HG03432 (cell line): ENCODE data around the gene EPHA10.

Experiments
- ATAC-seq: cut with Tn5 transposase; IDR thresholded peaks from one replicate; pipeline ENCODE4 v1.9.1; 2021; ENCODE audit warnings: mild to moderate bottlenecking, moderate library complexity; ENCODE audit not compliant: unreplicated experiment

The EPHA10 gene

GRCh38 chr1:37764888-37765441 is at the start of gene EPHA10:
Gene EPHA10, minus strand, starts transcription at chr1:37765120. Its CDS starts 54 bp downstream, at chr1:37765066.
- ATAC-seq: no peak

DNA sequence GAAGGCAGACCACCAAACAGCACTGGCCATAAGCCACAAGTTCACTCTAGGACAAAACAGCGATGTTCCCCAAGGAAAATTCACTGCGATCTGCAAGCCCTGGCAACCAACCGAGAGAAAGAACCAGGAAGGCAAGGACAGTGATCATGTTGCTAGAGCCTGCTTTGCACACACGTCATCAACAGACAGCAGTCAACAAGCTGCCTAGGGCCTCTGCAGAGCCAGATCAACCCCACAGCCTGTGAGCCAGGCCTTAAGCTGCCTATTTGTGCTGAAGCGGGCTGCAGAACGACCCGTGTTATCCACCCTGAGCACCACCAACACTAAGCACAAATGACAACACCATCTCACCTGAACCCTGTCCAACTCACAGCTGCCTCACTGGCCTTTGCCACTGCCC is 49.3 kb upstream of the EPHA10 start:
- ATAC-seq: no peak

- ATAC-seq: no peak
Observed at GRCh38 chr1:37813529-37814145, 48.7 kb upstream of the EPHA10 start.

DNA sequence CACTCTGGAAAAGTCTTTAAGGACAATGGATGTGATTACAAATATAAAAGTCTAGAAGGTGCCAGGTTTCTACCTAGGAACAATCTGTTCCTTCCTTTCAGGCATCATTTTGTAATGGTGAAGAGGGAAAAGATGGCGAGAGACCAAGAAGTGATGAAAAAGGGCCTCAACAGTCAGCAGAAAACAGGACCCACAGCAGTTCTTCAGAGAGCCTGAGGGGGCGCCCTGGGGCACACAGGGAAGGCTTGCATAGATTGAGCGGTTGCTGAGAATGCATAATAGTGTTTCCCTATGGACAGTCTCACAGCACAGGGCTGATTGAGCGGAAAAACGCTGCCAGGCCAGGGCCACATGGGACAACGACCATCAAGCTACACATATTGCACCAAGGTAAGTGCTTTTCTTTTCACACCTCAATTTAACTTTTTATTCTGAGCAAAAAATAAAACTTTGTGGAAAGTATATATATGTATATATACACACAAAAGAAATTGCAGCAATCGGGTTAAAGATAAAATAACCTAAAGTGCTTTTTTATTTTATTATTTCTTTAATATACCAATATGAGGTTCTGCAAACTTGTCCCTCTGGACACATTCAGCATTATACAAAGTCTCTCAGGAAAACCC is 46.2 kb upstream of the EPHA10 start:
- ATAC-seq: no peak

- ATAC-seq: no peak
Observed at GRCh38 chr1:37809942-37810341, 45.0 kb upstream of the EPHA10 start.

DNA sequence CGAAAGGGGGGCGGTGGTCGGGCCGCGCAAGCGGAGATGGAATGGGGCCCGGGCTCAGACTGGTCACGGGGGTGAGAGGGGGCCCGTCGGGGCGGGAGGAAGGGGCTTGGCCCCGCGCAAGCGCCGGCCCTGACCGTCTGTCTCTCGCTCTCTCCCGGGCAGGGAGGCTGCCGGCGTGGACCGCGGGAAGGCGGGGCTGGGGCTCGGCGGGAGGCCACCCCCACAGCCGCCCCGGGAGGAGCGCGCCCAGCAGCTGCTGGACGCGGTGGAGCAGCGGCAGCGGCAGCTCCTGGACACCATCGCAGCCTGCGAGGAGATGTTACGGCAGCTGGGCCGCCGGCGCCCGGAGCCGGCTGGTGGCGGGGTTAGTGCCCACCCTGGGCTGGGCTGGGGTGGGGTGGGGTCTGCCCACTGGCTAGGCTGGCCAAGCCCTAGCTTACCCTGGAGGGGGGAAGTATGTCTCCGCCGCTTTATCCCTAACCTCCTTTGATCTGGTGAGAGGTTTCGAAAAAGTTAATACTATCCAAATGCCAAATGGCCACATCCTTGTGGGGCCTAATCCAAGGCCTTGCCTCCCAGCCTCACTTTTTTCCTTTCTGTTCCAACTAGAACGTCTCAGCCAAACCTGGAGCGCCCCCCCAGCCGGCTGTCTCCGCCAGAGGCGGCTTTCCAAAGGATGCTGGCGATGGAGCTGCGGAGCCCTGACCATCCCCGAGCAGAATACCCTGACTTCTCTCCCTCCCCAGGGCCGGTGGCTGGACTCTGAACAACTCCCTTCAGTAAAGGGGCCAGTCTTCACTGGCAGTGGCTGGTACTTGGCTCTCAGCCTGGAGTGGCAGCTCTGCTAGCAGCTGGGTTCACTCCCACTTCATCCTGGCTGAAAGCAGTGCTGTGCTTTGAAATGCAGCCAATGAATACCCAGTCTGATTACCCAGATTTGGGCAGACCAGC is 43.7 kb upstream of the EPHA10 start:
- ATAC-seq: peak; percentile 37

DNA sequence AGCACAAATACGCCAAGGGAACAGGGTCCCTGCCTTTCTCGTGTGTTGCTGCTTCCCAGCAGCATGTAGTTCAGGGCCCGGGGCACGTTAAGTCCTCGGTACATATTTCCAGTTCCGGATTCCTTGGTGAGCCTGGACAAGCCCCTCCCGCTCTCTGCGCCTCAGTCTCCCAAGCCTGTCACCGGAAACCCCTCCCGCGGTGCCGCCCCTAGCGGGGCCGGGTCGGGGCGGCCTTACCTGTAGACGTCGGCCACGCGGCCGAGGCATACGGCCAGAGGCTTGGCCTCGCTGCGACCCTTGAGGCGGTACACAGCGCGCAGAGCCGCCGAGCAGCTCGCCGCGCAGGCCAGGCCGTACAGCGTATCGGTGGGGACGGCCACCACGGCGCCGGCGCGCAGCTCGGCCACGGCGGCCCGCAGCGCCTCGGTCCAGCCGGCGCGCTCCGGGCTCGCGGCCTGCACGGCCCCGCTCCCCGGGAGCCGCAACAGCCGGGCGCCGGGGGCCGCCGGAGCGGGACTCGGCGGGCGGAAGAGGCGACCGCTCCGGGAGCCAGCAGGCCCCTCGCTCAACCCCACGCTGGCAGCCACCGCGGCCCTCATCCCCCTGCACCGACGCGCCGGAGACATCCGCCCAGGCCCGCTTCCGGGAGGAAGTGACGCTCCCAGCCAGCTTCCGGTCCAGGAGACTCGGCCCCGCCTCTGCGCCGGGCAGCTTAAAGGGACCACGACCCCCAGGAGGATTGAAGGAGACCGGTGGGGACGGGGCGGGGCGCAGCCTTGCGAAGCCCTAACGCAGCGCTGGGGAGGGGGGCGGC is 42.8 kb upstream of the EPHA10 start, which contains the start of the genes C1orf122 and YRDC:
Gene C1orf122 (plus strand): TSS at position 236 of the 814 bp plus-strand sequence. CDS start 615 bp downstream, outside the sequence.
Gene YRDC (minus strand): TSS at position 654 of the 814 bp plus-strand sequence. CDS start 28 bp downstream, at position 626.
- peak; percentile 88 for ATAC-seq

- no peak for ATAC-seq
Observed at GRCh38 chr1:37807220-37807554, 42.3 kb upstream of the EPHA10 start.

GRCh38 chr1:37802439-37802838 is 37.5 kb upstream of the EPHA10 start:
- no peak for ATAC-seq

DNA sequence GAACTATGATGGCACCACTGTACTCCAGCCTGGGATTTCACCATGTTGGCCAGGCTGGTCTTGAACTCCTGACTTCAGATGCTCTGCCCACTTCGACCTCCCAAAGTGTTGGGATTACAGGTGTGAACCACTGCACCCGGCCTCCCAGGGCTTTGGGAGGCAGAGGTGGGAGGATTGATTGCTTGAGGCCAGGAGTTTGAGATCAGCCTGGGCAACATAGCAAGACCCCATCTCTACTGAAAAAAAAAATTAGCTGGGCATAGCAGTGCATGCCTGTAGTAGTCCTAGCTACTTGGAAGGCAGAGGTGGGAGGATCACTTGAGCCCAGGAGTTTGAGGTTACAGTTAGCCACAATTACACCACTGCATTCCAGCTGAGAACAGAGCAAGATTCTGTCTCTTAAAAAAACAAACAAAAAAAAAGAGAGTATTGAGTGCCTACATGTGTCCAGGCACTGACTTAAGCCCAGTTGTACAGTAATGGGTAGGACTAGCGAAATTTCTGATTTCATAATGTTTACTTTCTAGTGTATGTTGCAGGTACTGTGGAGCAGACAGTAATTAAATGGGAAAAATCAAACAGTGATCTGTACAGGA is 32.9 kb upstream of the EPHA10 start:
- ATAC-seq: no peak

DNA sequence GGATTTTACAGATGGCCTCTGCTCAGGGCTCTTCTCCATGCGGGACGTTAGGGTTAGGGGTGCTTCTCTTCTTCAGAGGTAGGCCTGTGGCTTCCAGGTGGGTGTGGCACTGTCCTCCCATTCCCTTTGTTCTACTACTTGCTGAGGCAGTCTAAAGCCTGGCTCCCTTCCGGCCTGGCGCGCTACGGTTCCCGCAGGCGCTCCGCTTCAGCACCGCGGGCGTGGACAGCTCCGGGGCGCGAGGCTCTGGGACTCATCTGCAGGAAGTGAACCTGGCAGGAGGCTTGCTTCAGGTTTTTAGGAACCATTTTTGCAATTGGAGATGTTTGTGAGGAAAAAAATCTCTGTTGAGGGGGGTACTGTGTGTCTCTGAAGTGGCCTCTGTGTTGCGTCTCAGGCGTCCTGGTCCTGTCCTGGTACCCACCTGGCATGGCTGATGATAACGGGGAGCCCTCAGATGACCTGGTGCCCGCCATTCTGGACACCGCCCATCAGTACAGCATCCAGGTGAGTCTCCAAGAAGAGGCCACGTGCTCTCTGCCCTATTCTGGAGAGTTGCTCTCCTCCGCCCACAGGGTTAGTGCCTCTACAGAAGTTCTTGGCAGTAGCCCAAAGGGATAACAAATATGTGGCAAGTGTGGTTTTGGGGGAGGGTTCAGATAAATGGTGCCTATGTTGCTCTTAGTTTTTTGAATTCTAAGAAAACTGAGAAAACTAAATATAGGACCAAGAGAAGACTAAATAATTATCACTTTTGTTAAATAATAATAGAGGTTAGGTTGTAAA is 30.6 kb upstream of the EPHA10 start:
- no peak for ATAC-seq

DNA sequence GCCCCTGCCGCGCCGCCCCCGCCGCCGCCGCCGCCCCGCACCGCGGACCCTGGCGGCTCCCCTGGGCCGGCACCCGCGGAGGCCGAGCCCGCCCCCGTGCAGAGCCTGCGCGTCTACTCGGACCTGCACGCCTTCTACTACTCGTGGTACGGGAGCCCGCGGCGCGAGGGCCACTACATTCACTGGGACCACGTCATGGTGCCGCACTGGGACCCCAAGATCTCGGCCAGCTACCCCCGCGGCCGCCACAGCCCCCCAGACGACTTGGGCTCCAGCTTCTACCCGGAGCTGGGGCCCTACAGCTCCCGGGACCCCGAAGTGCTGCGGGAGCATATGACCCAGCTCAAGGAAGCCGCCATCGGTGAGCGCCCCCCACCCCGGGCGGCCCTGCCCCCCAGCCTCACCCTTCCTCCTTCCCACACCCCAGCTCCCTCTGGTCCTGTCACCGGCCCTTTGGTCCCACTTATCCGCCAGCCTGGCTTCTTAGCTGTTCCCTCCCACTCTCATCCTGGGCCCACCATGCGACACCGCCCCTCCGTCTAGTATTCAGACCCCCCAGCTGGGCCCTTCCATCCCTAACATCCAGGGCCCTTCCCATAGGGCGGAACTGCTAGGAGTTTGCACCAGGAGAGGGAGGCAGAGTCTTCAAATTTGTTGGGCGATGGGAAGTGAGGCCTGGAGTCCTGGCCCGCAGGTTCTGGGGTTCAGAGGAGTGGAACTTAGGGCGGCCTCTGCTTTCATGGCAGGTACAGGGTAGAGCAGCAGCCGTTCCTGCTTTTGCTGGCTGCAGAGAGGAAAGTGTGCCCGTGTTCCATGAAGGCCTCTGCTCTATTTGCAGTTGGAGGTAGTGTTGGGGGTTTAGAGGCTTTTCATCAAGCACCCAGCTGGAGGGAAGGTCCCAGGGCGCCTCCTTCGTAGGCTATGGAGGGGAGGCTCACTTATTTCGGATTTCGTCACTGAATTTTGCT is 29.7 kb upstream of the EPHA10 start:
- ATAC-seq: no peak

GRCh38 chr1:37793773-37794371 is 29.0 kb upstream of the EPHA10 start, which contains the start of gene MANEAL:
Gene MANEAL, plus strand, starts transcription at chr1:37793847. Its CDS starts 336 bp downstream, at chr1:37794183.
- ATAC-seq: peak; percentile 61

- no peak for ATAC-seq
Observed at GRCh38 chr1:37792943-37793686, 28.2 kb upstream of the EPHA10 start.

- ATAC-seq: no peak
Observed at GRCh38 chr1:37782491-37782890, 17.6 kb upstream of the EPHA10 start.

DNA sequence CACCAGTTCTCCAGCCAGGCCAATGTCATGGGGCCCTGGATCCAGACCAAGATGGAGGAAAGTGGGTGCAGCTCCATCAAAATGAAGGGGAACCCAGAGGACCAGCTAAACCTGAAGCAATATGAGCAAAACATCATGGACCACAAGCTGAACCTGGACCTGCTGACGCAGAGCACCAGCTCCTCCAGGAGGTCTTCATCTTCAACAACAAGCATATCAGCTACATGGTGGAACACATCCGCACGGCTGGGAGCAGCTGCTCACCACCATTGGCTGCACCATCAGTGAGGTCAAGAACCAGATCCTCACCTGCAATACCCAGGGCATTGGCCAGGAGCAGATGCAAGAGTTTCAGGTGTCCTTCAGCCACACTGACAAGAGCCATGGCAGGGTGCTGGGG is 13.7 kb upstream of the EPHA10 start:
- no peak for ATAC-seq
